PC-9 (cell line): ENCODE measurements around the gene GPC5.

Experiments
- CTCF ChIP-seq: fragments of 200-600 bp; sonication (generic); conservative IDR thresholded peaks from 2 replicates; pipeline ENCODE4 v1.6.1; 2017; ENCODE audit warnings: mixed run types, antibody characterized with exemption, mild to moderate bottlenecking, moderate library complexity
- EZH2 ChIP-seq: fragments of 200-600 bp; sonication (generic); IDR thresholded peaks from 2 replicates; pipeline ENCODE4 v1.8.0; 2017; ENCODE audit warnings: antibody characterized with exemption, low read depth

GRCh38 chr13:92029641-92030040, 631.2 kb downstream of the GPC5 start:
- TF ChIP-seq EZH2: no peak
- TF ChIP-seq CTCF: no peak
